GM21526 (cell line): ENCODE results near the gene SND1.
"Not testable (repeated sequence)": the region's sequence is repeated elsewhere in the genome, so short reads cannot be mapped to it uniquely, and the experiment has no call there.

Experiments
- ATAC-seq: cut with Tn5 transposase; IDR thresholded peaks from one replicate; pipeline ENCODE4 v1.9.1; 2021; ENCODE audit warnings: moderate library complexity; ENCODE audit not compliant: unreplicated experiment, low FRiP score

SND1 gene

GRCh38 chr7:127652333-127653248 is 597 bp downstream of the SND1 start:
- peak; percentile 19 for ATAC-seq

DNA sequence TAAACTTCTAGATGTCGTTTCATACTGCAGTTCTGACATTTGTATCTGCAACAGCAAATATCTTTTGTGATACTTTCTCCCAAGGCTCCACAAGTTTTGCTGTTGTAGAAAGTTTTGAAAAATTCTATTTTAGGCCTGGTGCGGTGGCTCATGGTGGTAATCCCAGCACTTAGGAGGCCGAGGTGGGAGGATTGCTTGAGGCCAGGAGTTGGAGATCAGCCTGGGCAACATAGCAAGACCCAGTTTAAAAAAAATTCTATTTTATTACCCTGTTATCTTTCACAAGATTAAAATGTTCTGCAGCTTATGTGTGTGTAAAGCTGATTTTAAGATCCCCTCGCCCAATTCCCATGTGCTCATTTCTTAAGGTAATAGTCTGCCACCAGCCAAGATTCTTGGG is 1.4 kb downstream of the SND1 start:
- ATAC-seq = no peak

GRCh38 chr7:127654404-127655394 is 2.7 kb downstream of the SND1 start:
- no peak for ATAC-seq

- no peak for ATAC-seq
These were observed 3.7 kb downstream of the SND1 start for GRCh38 chr7:127655720-127656119.

GRCh38 chr7:127657500-127657899 is 5.5 kb downstream of the SND1 start:
- ATAC-seq = no peak

DNA sequence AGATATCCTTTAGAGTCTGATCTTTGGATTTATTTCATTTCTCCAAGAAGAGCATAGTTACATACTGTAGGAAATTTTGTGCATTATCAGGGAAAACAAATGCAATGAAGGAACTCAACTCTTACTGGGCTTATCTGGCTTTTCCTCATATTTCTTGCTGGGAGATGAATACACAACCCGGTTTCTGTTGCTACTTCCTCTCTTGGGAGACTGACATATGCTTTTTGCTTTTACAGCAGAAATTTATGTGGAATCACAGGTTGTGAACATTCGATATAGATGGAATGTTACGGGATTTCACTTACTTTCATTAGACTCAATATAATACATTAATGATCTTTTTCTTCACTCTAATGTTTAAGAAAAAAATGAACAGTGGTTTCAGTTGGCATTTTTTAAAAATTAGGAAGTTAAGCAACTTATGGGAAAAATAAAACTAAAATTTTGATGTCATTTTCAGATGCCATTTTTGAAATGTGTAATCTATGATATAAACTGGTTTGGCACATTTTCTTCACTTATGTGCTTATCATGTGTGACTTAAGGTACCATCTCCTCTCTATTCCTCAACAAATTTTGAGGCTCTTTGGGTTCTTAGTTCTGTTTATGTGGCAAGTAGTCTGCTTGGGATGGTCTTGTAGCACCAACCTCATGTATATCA is 7.1 kb downstream of the SND1 start:
- no peak for ATAC-seq

- ATAC-seq = no peak
These were observed 13.9 kb downstream of the SND1 start for GRCh38 chr7:127665922-127666321.

- no peak for ATAC-seq
These were observed 14.6 kb downstream of the SND1 start for GRCh38 chr7:127666602-127667001.

DNA sequence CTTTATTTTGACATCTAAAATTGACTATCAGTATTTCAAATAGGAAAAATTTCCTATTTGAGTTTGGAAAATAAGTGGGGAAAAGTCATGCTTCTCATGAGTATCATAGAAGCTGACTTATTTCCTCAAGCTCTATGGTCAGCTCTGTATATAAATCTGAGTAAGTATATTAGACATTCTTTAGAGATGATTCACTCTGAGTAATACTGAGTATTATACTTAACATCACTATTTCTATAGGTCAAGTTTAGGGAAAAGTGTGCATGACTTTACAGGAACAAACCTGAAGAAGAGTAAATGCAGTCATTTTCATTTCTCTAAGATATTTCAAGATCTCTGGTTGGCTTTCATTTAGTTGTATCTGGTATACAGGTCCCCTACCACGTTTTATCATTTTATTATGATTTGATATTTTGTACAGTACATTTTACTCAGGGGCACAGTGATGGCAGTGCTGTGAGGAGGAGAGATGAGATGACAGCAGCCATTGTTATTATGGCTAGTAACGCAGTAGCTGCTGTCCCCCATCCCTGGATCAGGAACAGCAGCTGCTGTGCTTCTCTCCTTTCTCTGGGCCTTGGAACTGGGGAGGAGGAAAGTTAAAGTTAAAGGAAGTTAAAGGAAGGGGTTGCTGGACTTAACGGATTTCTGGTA is 15.2 kb downstream of the SND1 start:
- no peak for ATAC-seq

DNA sequence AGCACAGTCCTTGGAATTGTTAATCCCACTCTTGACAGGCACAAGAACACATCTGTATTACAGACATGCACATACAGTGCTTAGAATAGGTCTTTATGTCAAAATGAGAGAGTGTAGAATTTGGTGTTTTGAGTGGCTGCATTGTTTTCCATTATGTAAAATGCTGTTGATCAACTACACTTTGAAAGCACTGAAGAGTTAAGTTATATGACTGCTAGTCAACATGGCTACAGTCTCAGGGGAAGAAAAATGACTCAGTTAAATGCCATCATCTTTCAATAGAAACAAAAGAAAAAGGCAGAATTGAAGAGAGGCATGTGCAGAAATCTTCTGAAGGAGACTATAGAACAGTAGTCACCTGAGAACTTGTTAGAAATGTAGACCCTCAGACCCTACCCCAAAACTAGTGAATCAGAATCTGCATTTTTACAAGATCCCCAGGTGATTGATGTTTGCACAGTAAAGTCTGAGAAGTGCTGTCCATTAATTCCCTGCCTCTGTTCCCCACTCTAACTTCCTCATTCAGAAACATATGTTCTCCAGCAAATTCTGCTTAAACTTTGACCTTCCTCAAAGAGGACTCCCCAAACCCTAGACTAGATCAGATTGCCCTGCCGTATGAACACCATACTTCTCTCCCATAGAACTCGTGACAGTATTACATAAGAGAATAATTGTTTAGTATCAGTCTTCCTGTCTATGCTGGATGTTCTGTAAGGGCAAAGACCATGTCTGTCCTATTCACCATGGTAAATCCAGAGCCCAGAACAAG is 16.0 kb downstream of the SND1 start:
- no peak for ATAC-seq

DNA sequence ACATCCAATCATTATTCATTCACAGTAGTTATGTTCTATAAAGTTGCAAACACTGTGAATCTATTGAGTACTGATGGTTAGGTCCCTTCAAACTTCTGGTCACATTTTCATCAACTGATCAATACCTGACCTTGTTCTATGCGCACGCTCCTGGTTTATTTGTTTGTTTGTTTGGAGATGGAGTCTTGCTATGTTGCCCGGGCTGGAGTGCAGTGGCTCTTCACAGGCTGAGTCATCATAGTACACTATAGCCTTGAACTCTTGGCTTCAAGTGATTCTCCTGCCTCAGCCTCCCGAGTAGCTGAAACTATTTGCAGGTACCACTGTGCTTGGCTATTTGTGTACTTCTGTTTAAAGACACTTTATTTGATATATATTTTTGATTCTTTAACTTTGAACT is 19.3 kb downstream of the SND1 start:
- no peak for ATAC-seq

GRCh38 chr7:127673902-127674301 is 21.9 kb downstream of the SND1 start:
- ATAC-seq = no peak

- ATAC-seq = no peak
These were observed 22.4 kb downstream of the SND1 start for GRCh38 chr7:127674361-127674760.

- not testable (repeated sequence) for ATAC-seq
These were observed 22.9 kb downstream of the SND1 start for GRCh38 chr7:127674923-127675322.

- ATAC-seq = no peak
These were observed 23.7 kb downstream of the SND1 start for GRCh38 chr7:127675721-127676120.

DNA sequence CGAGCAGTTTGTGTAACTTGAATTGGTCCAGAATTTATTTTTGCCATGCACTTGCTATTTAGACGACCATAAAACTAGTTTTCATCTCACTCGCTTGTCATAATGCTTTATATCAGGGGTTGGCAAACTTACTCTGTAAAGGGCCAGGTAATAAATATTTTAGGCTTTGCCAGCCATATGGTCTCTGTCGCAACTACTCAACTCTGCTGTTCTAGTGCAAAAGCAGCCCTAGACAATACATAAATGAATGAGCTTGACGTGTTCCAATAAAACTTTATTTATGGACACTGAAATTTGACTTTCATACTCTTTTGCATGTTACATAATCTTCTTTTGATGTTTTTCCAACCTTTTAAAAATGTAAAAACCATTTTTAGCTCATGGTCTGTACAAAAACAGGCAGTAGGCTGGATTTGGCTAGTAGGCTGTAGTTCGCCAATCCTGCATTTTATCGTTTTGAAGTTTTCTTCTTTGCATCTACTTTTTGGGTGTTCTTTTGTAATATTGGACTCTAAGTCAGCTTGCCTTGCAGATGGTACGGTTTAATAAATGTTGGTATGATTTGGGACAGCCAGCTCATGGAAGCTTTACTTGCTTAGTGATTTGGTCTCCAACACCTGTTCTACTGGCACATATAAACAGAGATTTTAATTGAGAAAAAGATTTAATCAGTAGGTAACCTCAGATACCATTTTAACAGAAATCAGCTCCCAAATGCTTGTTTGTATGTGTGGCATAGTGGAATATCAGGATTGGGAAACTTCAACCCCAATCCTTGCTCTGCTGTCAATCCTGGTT is 25.6 kb downstream of the SND1 start:
- no peak for ATAC-seq

DNA sequence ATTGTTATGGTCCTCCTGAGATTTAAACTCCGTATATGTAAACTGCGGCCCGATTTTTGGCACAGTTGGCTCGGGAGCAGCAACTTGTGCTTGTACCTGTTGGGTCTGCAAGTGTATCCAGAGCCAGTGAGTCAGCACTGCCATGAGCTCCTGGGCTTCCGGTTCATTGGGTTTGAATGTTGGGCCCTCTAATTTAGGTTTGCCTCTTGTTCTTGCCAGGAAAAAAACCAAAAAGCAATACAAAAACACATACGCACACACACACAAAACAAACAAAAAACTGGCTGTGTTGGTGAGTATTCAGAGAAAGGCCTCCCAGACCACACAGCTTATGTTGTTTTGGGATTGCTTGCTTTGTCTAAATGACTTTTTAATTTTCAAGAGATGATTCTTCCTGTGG is 26.3 kb downstream of the SND1 start:
- no peak for ATAC-seq

- ATAC-seq = peak; percentile 49
These were observed 27.0 kb downstream of the SND1 start for GRCh38 chr7:127678947-127679346.

- no peak for ATAC-seq
These were observed 29.0 kb downstream of the SND1 start for GRCh38 chr7:127680983-127681382.
